ENCODE data around the gene TPH2.
A peak's percentile ranks its signal among the peaks of the same experiment; 100 is the strongest.

TPH2 gene

DNA sequence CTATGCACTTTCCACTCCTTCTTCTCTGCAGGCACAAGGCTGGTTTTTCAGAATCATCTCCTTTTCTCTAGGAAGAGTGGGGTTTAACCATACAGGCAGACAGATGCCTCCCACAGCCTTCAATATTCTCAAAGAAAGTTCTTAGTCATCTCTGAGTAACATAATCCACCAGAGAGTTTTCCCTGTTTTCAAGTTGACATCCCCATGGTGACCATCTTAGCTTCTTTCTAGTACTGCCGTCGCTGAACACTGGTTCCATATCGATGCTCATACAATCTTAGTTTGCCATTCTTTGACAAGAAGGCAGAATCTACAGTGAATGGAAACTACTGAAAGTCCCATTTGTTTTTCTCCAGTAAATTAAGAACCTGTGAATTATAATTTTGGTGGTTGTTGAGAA lies 28.6 kb downstream of the TPH2 start:
- DNase-seq, result no peak

DNA sequence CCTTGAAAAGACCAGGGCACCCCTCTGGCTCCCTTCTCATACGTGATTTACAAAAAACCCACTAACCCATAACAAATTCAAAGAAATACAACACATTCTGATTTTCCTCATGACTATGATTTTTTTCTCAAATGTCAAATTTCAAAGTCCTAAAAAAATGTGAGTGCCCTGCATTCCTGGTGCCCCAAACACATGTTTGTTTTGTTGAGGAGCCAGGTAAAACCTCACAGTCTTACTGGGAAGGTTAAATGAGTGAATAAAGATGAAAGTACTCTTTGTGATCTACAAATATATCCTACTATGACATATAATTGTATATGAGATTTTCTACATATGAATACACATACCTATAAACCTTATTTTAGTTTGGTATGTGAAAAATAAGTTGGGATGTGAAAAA lies 30.7 kb downstream of the TPH2 start:
- DNase-seq, result no peak

DNA sequence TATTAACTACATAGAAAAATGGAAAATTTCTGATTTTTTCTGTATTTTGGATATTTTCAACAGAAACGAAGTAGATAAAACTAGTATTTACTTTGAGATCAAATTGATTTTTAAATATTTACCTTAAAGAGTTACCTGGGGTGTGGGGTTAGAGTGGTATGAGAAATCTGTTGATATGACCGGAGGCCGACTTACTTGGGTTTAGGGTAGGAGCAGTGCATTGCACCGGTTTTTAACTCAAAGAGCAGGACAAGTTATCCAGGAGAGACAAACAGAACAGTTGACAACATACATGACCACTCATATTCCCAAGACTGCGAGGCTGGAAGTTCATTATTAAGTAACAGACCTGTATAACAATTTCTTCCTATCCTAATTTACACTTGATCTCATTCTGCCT lies 31.4 kb downstream of the TPH2 start:
- no peak for DNase-seq

DNA sequence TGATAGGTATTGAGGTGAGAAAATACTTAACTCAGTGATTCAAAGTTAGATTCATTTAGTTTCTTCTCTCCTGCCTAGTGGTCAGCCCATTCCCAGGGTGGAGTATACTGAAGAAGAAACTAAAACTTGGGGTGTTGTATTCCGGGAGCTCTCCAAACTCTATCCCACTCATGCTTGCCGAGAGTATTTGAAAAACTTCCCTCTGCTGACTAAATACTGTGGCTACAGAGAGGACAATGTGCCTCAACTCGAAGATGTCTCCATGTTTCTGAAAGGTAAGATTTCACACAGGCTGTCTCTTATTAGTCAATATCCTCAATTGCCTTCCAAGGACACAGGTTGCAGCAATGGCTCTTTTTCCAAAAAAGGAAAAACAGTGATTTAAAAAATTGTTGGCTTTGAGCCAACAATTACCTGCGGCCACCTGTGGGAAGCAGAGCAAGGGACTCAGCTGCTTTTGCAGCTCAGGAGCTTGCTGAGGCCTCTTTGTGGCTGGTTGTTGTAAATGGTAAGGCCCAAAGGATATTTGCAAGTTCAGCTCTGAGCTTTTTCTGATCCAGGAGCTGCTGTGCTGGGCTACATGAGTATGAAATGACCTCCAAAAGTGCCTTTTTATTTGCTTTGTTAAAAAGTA lies 33.9 kb downstream of the TPH2 start:
- DNase-seq, result no peak

DNA sequence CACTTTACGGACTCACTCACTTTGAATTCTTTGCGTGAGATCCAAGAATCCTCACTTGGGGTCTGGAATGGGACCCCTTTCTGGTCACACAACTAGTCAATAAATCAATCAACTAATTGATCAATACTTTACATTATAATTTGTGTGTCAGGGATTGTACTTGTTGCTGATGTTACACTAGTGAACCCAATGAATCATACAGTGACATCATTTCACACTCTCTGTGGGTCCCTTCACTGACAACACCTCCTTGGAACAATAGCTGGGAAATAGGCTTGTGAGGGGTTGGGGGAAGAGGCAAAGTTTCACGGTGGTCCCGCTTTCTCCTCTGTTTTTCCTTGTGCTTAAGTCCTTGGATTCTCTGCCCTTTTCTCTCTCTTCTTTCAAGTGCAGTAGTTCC lies 35.0 kb downstream of the TPH2 start:
- DNase-seq, result no peak

DNA sequence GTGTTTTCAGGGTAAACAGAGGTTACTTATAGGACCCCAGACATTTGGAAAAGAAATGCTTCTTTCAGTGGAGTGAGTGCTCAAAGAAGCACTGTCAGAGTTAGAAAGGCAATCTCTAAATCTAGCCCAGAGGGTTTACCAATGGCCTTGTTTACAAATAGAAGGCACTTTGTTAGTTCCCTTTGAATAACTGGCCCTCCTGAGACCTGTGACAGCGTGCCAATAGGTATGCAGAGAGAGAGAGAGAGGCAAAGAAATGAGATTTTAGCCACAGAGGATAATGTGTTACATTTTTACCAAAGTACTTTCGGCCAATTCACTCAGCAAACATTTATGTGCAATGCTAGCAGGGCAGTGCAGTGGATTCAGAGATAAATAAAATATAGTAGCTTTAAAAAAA lies 41.9 kb downstream of the TPH2 start:
- DNase-seq, result no peak

DNA sequence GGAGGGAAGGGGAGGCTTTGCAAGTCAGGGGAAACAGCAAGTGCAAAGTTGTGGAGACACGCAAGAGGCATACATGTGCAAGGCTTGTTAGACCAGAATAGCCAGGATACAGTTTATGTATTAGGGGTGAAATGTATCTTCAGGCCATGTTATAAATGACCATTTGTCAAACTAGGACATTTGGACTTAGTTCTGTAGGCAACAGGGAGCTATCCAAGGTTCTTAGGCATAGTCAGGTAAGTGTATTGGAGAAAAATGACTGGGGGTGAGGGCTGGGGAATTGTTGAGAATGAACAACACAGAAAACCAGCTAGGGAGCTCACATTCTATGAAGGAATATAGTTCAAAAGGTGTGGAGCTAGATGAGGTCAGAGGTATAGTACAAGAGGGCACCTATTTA lies 42.5 kb downstream of the TPH2 start:
- no peak for DNase-seq

DNA sequence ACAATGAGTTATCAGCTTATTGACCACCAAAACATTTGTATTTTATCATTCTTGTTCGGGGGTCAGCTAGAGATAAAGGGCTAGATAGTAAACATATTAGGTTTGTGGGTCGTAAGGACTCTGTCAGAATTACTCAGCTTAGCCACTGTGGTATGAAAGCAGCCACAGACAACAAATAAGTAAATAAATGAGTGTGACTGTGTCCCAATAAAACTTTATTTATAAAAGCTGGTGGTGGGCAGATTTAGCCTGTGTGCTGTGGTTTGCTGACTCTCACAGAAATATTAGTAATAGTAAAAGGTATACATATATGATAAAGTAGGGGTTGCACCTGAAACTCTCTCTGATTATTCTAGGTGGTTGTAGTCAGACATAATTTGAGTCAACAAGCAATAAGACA lies 56.1 kb downstream of the TPH2 start:
- DNase-seq, result no peak

DNA sequence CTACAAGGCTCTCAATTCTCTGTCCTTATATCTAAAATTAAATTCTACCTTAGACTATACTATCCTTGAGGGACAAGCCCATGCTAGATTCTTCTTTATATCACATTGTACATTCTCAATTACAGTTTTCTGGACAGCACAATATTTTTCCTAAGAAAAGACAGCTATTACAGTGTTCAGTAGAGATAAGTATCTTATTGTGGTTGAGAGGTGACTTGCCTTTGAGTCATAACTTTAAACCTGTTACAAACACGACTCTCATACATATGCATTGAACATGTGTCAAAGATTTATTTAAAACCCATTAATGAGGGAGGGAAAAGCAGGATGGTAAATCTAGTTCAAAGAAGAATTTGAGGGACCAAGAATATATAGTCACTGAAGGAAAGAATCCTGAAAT lies 61.1 kb downstream of the TPH2 start:
- DNase-seq, result no peak

DNA sequence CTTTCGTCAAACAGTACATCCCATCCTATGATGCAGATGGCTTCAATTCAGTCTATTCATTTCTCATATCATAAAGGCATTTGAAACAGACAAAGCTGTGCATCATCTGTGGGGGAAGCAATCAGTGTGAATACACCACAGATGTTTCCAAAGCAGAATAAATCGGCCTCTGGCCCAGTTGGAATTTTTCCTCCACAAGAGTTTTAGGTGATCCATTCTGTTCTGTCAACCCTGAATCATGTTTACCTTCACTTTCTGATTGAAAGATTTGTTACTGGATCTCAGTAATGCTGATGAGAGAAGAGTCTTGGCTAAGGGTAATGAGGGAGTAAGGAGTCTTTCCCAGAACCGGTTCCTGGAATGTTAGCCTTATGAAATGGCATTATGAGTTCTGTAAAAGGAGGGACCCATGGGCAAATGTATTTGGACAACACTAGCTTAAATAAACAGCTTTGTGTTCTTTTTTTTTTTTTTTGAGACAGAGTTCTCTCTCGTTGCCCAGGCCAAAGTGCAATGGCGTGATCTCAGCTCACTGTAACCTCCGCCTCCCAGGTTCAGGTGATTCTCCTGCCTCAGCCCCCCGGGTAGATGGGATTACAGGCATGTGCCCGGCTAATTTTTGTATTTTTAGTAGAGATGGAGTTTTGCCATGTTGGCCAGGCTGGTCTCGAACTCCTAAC lies 62.5 kb downstream of the TPH2 start:
- no peak for DNase-seq

DNA sequence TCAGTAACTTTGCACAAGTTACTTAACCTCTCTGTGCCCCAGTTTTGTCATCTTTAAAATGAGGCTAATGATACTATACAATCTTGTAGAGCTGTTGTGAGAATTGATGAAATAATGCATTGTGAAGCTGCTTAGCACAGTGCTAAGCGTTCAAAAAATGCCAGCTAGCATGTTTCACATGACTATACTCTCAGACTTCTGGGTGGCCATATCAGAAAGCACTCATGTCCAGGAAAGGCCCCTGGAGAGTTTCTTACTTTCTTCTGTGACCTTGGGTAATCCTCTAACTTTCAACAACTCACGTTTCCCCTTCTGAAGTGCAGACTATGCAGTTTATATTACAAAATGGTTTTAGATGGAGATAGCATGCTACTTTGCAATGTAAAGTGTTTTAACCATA lies 68.1 kb downstream of the TPH2 start:
- DNase-seq, result no peak

DNA sequence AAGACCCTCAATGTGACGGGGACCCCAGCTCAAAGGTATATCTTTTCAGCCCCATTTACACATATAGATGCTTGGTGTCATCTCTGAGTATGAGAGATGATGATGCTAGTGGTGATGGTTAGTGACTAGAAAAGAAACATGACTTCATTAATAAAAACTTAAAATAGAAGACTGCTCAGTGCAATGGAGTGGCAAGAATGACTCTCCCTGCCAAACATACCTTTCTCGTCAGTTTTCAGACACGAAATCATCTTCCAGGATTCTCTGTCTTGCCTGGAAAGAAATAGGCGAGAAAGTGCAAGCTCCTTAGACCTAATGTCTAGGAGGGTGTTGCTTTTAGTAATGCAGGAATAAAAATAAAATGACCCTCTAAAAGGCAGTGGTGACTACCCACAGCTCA lies 71.7 kb downstream of the TPH2 start:
- DNase-seq, result no peak

DNA sequence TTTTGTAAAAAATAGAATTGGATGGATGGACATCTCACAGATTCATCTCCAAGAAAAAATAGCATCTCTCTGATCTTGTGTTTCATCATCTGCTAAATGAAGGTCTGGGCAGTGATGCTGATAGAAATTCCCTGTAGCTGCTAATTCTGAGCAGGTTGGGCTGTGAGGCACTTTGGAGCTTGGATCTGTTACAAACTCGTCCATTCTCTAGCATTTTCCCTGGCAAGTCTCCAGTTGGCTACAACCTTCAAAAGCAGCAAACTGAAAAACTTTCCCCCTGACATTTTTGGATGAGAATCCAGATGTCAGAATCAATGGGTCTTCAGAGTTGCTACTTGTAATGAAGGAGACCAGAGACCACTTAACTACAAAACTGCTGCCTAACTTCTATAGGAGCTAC lies 72.7 kb downstream of the TPH2 start:
- DNase-seq, result no peak

DNA sequence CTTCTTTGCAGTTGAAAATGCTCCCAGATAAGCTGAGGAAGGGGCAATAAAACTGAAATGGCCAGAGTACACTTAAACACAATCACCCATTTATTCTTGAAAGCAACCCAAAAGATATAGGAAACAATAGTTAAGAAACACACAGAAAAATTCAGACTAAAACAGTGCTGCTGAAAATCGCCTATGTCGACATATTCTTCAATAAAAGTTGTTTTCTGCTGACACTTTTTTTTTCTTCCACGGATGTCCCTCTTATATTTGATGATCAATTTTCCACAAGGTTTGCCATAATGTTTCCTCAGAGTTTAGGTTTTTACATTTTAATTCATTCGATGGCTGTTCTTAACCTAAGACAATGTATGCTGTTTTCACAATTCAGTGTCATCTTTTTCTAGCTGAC lies 74.2 kb downstream of the TPH2 start:
- DNase-seq, result no peak

DNA sequence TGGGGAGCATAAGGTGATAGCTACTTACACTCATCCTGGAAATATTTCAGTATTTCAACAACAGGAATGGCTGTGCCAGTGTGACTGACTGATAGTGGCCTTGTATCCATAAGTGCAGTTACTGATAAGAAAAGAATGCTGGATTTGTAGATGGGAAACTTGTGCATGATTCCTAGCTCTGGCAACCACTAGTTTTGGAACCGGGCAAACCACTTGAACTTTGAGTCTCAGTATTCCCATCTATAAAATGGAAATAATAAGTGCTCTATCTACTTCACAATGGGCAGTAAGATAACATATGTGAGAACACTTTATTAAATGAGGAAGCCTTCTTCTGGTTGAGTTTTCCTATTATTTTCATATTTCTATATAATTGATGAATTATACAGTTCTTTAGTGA lies 77.2 kb downstream of the TPH2 start:
- no peak for DNase-seq

DNA sequence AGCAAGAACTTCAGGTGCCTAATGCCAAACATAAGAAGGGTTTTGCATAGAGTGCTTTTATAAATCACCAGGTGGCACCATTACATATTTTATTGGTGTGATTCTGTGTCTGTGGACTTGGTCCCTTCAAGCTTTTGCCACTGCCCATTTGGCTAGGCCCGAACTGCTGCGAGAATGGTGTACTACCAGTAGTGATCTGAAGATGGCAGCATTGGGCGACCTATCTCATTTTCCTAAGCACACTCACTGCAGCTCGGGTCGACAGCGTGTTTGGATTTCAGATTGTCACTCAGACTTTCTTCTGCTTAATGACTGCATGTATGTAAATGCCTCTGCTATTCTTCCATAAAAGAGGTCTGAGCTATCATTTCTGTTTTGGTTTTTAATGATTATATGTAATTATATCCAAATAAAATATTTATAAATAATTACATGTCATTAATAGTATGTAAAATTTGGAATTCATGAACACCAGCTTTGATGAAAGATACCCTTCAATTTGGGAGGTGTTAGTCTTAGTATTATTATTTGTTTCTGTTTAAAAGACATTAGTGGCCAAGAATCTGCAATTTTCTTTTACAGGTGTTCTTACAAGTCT lies 78.5 kb downstream of the TPH2 start:
- DNase-seq, result peak; percentile 20 to 39

DNA sequence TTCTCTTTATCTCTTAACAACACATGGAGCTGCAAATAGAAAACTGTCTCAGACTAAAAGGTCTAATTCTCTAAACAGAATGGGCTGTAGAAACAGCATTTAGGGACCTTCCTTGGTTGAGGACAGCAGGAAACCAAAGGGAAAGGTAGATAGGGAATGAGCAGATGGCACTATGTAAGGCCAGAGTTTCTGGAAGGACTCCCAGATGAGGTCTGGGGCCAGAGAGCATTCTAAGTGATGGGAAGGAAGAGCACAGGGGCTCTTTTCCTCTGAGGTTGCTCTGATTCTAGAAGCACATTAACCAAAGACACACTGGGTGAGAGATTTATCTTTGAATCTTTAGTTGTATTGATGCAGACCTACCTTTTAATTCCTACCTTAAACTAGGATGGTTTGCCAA lies 79.4 kb downstream of the TPH2 start:
- no peak for DNase-seq

DNA sequence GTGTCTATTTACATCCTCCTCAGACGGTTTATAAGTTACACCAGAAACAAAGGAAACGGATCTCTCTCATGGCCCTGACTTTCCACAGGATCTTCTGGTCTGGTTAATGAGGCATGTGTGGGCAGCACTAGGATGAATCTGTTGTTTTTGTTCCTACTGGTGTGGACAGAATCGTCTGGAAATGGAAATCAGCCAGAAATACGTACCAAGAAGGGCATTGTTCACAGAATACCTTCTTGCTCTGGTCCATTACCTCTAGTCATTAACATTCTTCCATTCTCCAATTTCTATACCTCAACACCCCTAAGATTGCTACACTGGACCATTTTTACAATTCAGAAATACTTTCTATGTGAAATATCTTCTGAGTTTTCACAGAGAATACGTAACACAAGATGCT lies 86.0 kb downstream of the TPH2 start:
- DNase-seq, result no peak

DNA sequence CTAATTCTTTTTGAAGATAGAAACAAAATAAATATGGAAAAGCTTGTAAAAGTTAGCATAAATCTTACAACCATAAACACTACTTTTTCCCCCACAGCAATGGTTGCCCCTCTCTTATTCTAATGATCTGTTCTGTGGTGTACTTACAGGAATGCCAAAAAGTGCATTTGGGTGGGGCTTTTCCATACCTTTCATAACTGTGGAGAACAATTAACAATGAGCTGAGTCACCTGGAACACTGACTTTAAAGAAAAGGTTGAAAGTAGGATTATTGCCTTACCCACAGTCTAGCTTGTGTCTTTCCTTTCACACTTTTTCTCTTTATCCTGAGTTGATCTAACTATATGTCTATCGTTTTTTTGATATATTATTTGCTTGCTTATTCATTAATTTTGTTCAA lies 86.9 kb downstream of the TPH2 start:
- DNase-seq, result no peak

DNA sequence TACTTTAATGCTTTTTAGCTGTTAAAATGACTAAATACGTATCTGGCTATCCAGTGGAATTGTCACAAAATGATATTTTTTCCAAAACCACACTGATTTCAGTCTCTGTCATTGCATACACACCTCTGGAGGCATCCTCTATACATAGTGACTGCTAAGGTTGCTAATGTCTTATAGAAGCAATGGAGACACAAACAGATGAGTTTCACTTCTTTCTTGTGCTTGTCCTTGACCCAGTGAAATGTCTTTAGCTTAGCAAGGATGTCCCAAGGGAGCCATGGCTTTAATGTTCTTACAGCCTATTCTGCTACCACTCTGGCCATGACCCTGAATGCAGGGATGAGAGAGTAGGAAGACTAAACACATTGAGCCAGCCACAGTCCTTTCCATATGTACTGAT lies 90.3 kb downstream of the TPH2 start:
- DNase-seq, result no peak

DNA sequence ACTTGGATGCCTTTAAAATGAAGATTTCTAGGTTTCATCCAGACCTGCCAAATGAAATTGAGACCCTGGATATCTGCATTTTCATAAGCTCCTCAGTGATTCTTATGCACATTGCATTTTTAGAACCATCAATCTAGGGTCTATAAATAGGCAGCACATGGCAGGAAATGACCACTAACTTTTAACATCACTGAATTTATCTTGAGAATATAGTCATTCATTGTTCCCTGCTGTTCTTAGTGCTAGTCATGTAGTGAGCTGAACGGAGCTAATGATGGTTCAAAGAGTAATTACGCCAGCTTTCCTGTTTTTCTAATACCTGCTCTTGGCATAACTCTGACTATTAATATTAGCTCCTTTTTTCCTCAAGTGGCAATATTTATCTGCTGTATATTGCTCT lies 91.6 kb downstream of the TPH2 start:
- DNase-seq, result no peak

DNA sequence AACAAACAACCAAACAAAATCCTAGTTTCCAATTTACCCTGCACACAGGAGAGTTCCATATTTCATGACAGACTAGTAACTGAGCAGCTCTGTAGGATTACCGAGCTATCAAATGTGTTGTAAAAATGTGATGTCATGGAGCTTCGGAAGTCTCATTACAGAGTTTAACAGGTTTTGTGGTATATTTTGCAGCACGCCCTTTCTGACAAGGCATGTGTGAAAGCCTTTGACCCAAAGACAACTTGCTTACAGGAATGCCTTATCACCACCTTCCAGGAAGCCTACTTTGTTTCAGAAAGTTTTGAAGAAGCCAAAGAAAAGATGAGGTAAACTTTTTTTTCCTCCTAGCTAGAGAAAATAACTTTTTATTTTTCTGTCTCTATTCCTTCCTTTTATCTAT lies 92.4 kb downstream of the TPH2 start:
- DNase-seq, result no peak

DNA sequence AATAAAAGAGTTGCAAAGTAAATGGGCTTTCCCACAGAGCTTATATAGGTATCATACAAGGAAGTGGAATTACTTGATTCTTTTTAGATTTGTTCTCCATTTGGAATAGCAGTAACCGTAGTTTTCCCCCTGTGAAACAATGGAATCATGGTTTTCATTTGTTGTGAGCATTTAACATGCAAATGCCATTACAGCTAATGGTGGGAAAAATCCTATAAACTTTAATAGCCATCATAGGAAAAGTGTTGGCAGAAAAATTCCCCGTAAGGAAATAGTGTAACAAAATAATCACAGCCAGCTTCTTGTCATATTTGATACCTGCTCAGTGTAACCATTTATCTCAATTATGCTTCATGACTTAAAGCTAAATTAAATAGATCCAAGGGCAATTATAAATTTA lies 95.3 kb downstream of the TPH2 start:
- no peak for DNase-seq

DNA sequence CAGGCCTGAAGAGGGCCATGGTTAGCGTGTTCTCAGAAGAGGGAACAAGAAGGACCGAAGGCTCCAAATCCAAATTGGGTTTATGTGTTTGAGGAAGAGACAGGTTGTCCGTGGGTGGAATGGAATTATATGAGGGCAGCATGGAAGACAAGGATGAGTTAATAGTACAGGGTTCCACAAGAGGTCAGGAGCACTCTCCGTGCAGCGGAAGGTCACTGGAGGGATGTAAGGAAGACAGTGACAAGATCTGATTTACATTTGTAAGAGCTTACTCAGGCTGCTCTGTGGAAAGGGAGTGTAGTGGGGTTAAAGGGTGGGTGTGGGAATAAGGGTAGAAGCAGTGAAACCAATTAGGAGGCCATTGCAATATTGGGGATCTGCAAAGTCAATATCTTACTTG lies 97.0 kb downstream of the TPH2 start:
- DNase-seq, result no peak

DNA sequence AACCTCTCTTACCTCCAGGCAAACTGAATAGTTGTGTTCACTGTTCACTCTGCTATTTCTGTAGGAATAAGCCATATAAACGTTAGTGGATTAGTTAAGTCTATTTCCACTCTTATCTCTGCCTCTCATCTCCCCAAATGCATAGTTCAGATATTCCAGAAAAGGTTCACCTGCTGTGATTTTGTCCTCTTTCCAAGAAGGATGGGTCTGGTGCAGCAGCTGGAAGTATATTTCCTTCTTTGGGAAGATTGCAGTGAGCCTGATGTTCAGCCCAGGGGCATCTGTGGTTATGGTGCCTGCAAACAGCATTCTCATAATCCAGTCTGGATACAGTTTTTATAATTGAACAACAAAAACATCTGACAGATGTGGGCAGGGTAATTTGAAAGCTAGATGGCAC lies 97.7 kb downstream of the TPH2 start:
- no peak for DNase-seq
